ENCODE results near the gene TM4SF4. TPM values are rescaled to one million over a fixed set of nuclear protein-coding genes. Genes with fewer than 3 reads are reported as not detected.

Gene TM4SF4
- total RNA-seq, 1 donor from 2014 or later: 0.67 TPM

DNA sequence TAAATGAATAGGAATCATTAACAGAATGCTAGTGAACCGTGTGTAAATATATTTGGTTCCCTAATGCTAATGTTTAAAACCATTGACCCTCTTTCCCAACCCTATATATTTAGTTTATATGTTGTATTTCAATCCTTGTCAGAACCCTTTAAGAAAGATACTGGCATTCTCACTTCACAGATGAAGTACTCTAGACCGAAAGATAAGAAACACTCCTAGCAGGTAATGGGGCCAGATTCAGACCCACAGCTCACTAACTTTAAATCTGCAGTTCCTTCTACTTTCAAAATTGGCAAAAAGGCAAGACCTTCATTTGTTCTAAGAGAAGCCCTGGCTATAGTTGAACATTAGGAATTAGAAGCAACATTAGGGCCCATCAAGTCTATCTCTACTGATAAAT, 42.3 kb upstream of the TM4SF4 start:
- no peaks in the 10 kb centered on the region for H3K9me3 Mint-ChIP-seq (ENCODE audit: unreplicated experiment)
- TF ChIP-seq, protein P1, sequence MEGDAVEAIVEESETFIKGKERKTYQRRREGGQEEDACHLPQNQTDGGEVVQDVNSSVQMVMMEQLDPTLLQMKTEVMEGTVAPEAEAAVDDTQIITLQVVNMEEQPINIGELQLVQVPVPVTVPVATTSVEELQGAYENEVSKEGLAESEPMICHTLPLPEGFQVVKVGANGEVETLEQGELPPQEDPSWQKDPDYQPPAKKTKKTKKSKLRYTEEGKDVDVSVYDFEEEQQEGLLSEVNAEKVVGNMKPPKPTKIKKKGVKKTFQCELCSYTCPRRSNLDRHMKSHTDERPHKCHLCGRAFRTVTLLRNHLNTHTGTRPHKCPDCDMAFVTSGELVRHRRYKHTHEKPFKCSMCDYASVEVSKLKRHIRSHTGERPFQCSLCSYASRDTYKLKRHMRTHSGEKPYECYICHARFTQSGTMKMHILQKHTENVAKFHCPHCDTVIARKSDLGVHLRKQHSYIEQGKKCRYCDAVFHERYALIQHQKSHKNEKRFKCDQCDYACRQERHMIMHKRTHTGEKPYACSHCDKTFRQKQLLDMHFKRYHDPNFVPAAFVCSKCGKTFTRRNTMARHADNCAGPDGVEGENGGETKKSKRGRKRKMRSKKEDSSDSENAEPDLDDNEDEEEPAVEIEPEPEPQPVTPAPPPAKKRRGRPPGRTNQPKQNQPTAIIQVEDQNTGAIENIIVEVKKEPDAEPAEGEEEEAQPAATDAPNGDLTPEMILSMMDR (IDR thresholded peaks at IDR 0.05; ENCODE audit: unreplicated experiment): no peak
- H3K4me3 Mint-ChIP-seq (ENCODE audit: unreplicated experiment): no peak overlapping the region
- DNase-seq (ENCODE audit: low spot score): no peak
- no peaks in the 10 kb centered on the region for H3K4me1 Mint-ChIP-seq (ENCODE audit: unreplicated experiment)
- no peaks in the 10 kb centered on the region for H3K36me3 Mint-ChIP-seq (ENCODE audit: low read depth, unreplicated experiment)
- no peak overlapping the region for H3K27ac Mint-ChIP-seq (ENCODE audit: unreplicated experiment)
- peaks cover 1% of the 10 kb centered on the region for H3K27me3 Mint-ChIP-seq (ENCODE audit: unreplicated experiment)

DNA sequence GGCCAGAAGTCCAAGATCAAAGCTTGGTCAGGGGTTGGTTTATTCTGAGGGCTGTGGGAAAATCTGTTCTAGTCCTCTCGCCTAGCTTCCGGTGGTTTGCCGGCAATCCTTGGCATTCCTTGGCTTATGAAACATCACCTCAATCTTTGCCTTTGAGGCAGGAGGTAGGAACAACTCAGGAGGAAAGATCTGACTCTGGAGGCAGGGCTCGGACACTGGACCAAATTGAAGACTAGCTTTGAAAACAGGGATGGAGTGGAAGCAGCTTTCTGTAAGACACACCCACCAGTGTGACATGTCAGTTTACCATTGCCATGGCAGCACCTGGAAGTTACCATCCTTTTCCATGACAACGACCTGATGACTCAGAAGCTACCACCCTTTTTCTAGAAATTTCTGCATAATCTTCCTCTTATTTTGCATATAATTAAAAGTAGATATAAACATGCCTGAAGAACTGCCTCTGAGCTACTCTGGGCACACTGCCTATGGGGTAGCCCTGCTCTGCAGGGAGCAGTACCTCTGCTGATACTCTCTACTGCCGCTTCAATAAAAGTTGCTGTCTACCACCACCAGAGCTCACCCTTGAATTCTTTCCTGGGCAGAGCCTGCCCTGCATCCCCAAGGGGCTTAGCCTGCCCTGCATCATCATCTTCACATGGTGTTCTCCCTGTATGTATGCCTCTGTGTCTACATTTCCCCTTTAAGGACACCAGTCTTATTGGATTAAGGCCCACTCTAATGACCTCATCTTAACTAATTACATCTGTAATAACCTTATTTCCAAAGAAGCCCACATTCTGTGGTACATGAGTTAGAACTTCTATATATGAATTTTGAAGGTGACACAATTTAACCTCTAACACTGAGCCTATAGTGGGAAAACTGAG, 38.3 kb upstream of the TM4SF4 start:
- Mint-ChIP-seq H3K9me3 (ENCODE audit: unreplicated experiment) (no peaks in the 10 kb centered on the region), H3K4me1 (ENCODE audit: unreplicated experiment) (no peaks in the 10 kb centered on the region), H3K36me3 (ENCODE audit: low read depth, unreplicated experiment) (no peaks in the 10 kb centered on the region), H3K27me3 (ENCODE audit: unreplicated experiment) (peaks cover 1% of the 10 kb centered on the region), H3K27ac (ENCODE audit: unreplicated experiment) (no peak overlapping the region), H3K4me3 (ENCODE audit: unreplicated experiment) (no peak overlapping the region)
- DNase-seq (ENCODE audit: low spot score): no peak
- TF ChIP-seq, protein P1 (IDR thresholded peaks at IDR 0.05; ENCODE audit: unreplicated experiment): no peak

GRCh38 chr3:149437286-149437685, 37.2 kb upstream of the TM4SF4 start:
- no peaks in the 10 kb centered on the region for H3K4me1 Mint-ChIP-seq (ENCODE audit: unreplicated experiment)
- DNase-seq (ENCODE audit: low spot score): no peak
- H3K36me3 Mint-ChIP-seq (ENCODE audit: low read depth, unreplicated experiment): no peaks in the 10 kb centered on the region
- no peak overlapping the region for H3K4me3 Mint-ChIP-seq (ENCODE audit: unreplicated experiment)
- H3K27me3 Mint-ChIP-seq (ENCODE audit: unreplicated experiment): peaks cover 1% of the 10 kb centered on the region
- H3K9me3 Mint-ChIP-seq (ENCODE audit: unreplicated experiment): no peaks in the 10 kb centered on the region
- TF ChIP-seq, protein P1 (IDR thresholded peaks at IDR 0.05; ENCODE audit: unreplicated experiment): no peak
- H3K27ac Mint-ChIP-seq (ENCODE audit: unreplicated experiment): no peak overlapping the region

DNA sequence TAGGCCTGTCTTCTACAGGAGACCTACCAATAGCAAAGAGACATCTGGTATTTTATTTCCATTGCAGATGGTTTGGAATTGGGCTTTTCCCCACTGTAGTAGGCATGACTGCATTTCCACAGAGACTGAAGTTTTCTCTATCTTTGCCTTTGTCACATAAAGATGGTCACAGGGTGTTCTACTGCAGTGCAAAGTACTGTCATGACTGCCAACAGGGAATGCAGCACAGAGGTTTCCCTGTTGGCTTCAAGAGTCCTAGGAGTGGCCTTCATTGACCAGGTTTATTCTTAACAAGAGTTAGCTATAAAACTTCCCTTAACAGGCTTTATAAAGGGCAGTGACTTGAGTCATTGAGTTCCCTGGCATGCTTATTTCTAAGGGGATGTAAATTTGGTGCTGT, 36.8 kb upstream of the TM4SF4 start:
- Mint-ChIP-seq H3K27ac (ENCODE audit: unreplicated experiment) (no peak overlapping the region), H3K36me3 (ENCODE audit: low read depth, unreplicated experiment) (no peaks in the 10 kb centered on the region), H3K9me3 (ENCODE audit: unreplicated experiment) (no peaks in the 10 kb centered on the region), H3K4me1 (ENCODE audit: unreplicated experiment) (no peaks in the 10 kb centered on the region), H3K27me3 (ENCODE audit: unreplicated experiment) (peaks cover 1% of the 10 kb centered on the region), H3K4me3 (ENCODE audit: unreplicated experiment) (no peak overlapping the region)
- TF ChIP-seq, protein P1 (IDR thresholded peaks at IDR 0.05; ENCODE audit: unreplicated experiment): no peak
- DNase-seq (ENCODE audit: low spot score): no peak

- DNase-seq (ENCODE audit: low spot score): no peak
- H3K4me1 Mint-ChIP-seq (ENCODE audit: unreplicated experiment): no peaks in the 10 kb centered on the region
- H3K9me3 Mint-ChIP-seq (ENCODE audit: unreplicated experiment): no peaks in the 10 kb centered on the region
- TF ChIP-seq, protein P1 (IDR thresholded peaks at IDR 0.05; ENCODE audit: unreplicated experiment): no peak
- H3K27me3 Mint-ChIP-seq (ENCODE audit: unreplicated experiment): peaks cover 1% of the 10 kb centered on the region
- H3K4me3 Mint-ChIP-seq (ENCODE audit: unreplicated experiment): no peak overlapping the region
- H3K36me3 Mint-ChIP-seq (ENCODE audit: low read depth, unreplicated experiment): peaks cover 3% of the 10 kb centered on the region
- H3K27ac Mint-ChIP-seq (ENCODE audit: unreplicated experiment): no peak overlapping the region
Observed at GRCh38 chr3:149438981-149439380, 35.5 kb upstream of the TM4SF4 start.

Measured in endothelial cell (in vitro differentiated cells).